Lung (tissue), 12 donors: ENCODE measurements around the gene EPS8. TPM values are rescaled to one million over a fixed set of nuclear protein-coding genes. Genes with fewer than 3 reads are reported as not detected.

Source experiments
- ATAC-seq: fragments of 200-7000 bp; cut with Tn5 transposase; one replicate; pipeline ENCODE4 v1.9.1; 2020; ENCODE audit warnings: moderate number of reproducible peaks; ENCODE audit not compliant: insufficient read depth, low FRiP score
- DNase-seq, 3 donors: peaks; one replicate each; pipeline ENCODE4 v3.0.0-alpha.2; 2013 to 2017
- H3K27ac ChIP-seq, 2 donors: one replicate each; pipeline ENCODE4 v1.5.1; 2013; ENCODE audit warnings: mild to moderate bottlenecking in 2 of 2, moderate library complexity in 2 of 2, control low read depth in 1 of 2, inconsistent platforms in 1 of 2, low read depth in 1 of 2, low read length in 1 of 2
- H3K27me3 ChIP-seq, 3 donors: one replicate each; pipeline ENCODE4 v1.5.1; 2013; ENCODE audit warnings: low read length in 2 of 3; ENCODE audit not compliant: control insufficient read depth in 3 of 3, insufficient read depth in 3 of 3
- H3K36me3 ChIP-seq, 4 donors: one replicate each; pipeline ENCODE4 v1.5.1; 2013; ENCODE audit warnings: low read length in 4 of 4, mild to moderate bottlenecking in 1 of 4, moderate library complexity in 1 of 4; ENCODE audit not compliant: control insufficient read depth in 4 of 4, insufficient read depth in 4 of 4
- H3K4me1 ChIP-seq, 5 donors: one replicate each; pipeline ENCODE4 v1.5.1; 2013; ENCODE audit warnings: low read length in 5 of 5, mild to moderate bottlenecking in 2 of 5, moderate library complexity in 1 of 5; ENCODE audit not compliant: control insufficient read depth in 5 of 5, insufficient read depth in 5 of 5
- H3K4me3 ChIP-seq: one replicate; pipeline ENCODE4 v1.5.1; 2013; ENCODE audit warnings: mild to moderate bottlenecking, control low read depth, moderate library complexity
- H3K9ac ChIP-seq, 2 donors: one replicate each; pipeline ENCODE4 v1.5.1; 2013; ENCODE audit warnings: low read length in 2 of 2, control low read depth in 1 of 2; ENCODE audit not compliant: insufficient read depth in 1 of 2
- H3K9me3 ChIP-seq, 4 donors: one replicate each; pipeline ENCODE4 v1.5.1; 2013; ENCODE audit warnings: low read length in 3 of 4, mild to moderate bottlenecking in 1 of 4, moderate library complexity in 1 of 4; ENCODE audit not compliant: control insufficient read depth in 4 of 4, insufficient read depth in 3 of 4
- WGBS, 2 donors: extraction: QIAGEN DNeasy Blood & Tissue Kit; methylation state at CpG; one replicate each; pipeline ENCODE4 v1.1.7; 2013; 5-methylcytosine and 5-hydroxymethylcytosine counted together
- polyA plus RNA-seq, 2 donors: library from polyadenylated mRNA; stranded (reverse); fragments of 200-250 nt; gene quantifications; one replicate each; pipeline ENCODE4 v1.2.1, GENCODE V29; 2013
- total RNA-seq, 2 donors: library from RNA; depleted of rRNA in 1 of 2; stranded (reverse); fragments of >200 nt in 1 of 2; gene quantifications; one replicate each; pipeline ENCODE4 v1.2.1, GENCODE V29; 2014 to 2021
- TF ChIP-seq, protein P1 (sequence below): IDR thresholded peaks from 2 replicates; pipeline ENCODE4 v1.5.1; 2012; ENCODE audit warnings: mild to moderate bottlenecking; ENCODE audit errors: control extremely low read depth, extremely low read depth
- donor health status: control.
- donor health status: control.
- donor health status: Bipolar disorder and iron deficiency.
- donor health status: healthy.
- donor health status: DM: yes; HTN: yes; CAD: no.

EPS8 gene
- total and polyA plus RNA-seq, 4 donors, result 30.1 to 153 (median 48.9) TPM

DNA sequence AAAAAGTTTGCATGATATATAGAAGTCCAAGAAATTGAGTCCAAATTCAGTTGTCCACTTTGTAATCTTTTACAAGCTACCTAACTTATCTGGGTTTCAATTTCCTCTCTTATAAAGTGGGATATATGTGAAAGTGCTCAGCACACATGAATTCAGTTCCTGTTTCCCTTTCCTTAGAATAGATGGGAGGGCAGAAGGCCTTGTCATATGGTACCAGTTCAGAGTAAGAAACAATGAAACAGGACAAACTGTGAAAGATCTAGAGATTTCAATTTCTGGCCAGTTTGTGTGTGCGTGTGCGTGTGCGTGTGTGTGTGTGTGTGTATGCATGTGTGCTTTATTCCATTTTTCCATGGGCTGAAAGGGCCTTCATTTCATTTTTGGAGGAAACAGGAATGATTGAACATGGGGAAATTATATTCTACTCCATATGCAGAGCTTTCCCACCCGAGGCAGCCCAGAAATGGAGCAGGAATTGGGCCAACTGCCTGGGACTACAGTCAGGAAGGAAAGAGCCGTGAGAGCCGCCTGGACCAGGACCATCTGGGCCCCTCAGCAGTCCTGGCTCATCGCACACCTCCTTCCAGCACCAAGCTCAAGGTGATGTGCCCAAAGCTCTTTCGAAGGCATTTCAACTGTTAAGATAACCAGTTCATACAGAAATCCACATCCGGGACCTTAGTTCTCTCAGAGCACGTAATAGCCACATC is 183.2 kb downstream of the EPS8 start:
- DNase-seq (no peak), ATAC-seq (no peak)
- Histone ChIP-seq H3K27me3 (peaks cover 0 to 2% (median 0%) of the 10 kb centered on the region in 3 donors), H3K4me1 (peaks cover 0 to 20% (median 0%) of the 10 kb centered on the region in 5 donors), H3K36me3 (no peaks in the 10 kb centered on the region), H3K9me3 (no peaks in the 10 kb centered on the region), H3K4me3 (no peak overlapping the region), H3K9ac (no peak overlapping the region), H3K27ac (no peak overlapping the region)
- TF ChIP-seq, protein P1, sequence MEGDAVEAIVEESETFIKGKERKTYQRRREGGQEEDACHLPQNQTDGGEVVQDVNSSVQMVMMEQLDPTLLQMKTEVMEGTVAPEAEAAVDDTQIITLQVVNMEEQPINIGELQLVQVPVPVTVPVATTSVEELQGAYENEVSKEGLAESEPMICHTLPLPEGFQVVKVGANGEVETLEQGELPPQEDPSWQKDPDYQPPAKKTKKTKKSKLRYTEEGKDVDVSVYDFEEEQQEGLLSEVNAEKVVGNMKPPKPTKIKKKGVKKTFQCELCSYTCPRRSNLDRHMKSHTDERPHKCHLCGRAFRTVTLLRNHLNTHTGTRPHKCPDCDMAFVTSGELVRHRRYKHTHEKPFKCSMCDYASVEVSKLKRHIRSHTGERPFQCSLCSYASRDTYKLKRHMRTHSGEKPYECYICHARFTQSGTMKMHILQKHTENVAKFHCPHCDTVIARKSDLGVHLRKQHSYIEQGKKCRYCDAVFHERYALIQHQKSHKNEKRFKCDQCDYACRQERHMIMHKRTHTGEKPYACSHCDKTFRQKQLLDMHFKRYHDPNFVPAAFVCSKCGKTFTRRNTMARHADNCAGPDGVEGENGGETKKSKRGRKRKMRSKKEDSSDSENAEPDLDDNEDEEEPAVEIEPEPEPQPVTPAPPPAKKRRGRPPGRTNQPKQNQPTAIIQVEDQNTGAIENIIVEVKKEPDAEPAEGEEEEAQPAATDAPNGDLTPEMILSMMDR, result no peak
- 85 to 89% methylated on average over 10 of the region's 10 CpGs for WGBS, 2 donors

DNA sequence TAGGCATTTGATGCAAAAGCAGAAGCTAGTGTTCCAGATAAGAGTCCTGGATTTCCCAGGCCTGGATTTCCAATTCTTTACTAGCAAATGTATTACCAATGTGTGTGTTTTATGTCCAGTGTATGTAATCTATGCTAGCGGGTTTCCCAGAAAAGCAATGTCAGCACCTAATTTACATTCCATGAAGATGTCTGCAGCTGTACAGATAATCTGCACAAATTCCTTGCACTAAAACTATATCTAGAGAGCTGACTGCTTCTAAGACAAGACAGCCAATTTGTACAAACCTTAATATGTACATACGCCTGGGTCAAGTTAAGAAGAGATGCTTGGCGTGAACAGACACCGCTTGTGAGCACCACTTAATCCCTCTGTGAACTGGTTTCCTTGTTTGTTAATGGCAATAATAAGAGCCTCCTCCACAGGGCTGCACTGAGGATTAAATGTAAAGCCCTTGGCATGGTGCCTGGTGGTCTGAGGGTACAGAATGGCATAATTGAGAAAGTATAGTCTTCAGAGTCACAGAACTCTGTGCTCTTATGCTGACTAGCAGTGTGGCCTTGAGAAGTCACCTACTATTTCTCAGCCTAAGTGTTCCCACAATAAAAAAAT is 185.6 kb downstream of the EPS8 start:
- no peak for ATAC-seq
- Histone ChIP-seq H3K4me3 (no peak overlapping the region), H3K27ac (no peak overlapping the region), H3K9me3 (no peaks in the 10 kb centered on the region), H3K4me1 (peaks cover 0 to 29% (median 8%) of the 10 kb centered on the region in 5 donors), H3K27me3 (peaks cover 0 to 2% (median 0%) of the 10 kb centered on the region in 3 donors), H3K36me3 (no peaks in the 10 kb centered on the region), H3K9ac (no peak overlapping the region)
- TF ChIP-seq, protein P1, result no peak
- DNase-seq, result peak; percentile 48 to 84 (median 83)
- 76 to 88% methylated on average over 4 of the region's 4 CpGs for WGBS, 2 donors

DNA sequence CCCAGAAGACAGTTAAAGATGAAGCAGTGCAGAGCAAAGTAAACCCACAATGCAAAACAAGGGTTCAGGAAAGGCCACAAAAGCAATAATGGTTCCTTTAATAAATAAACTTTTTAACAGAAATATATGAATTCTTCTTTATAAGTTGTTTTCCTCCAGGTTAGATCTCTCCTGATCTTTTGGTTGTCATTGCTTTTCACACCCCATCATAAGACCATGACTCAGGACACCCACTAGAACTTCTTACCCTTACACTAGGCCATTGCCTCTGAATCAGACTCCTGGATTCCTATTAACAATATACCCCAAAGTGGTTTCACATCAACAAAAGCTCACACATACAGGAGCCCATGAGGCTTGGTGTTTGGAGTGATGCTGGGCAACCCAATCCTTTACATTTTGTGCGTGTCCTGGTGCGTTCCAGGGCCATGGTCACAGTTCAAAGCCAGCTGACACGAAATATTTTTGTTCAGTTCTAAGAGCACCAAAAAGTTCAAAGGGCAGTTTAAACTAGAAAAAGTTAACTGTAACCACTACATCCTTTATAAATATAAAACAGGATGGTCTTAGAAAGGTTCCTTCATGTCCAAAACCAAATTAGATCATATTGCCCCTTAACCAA is 187.0 kb downstream of the EPS8 start:
- Histone ChIP-seq H3K36me3 (no peaks in the 10 kb centered on the region), H3K27ac (no peak overlapping the region), H3K27me3 (peaks cover 0 to 2% (median 0%) of the 10 kb centered on the region in 3 donors), H3K4me1 (peaks cover 0 to 29% (median 8%) of the 10 kb centered on the region in 5 donors), H3K9ac (no peak overlapping the region), H3K4me3 (no peak overlapping the region), H3K9me3 (no peaks in the 10 kb centered on the region)
- 93% methylated on average over 3 of the region's 3 CpGs for WGBS, 2 donors
- ATAC-seq (no peak), DNase-seq (no peak)
- TF ChIP-seq, protein P1, result no peak
